ENCODE measurements around the gene ENSA.

GRCh38 chr1:150628766-150629114 is 672 bp downstream of the ENSA start:
- TF ChIP-seq CTCF (IDR thresholded peaks at IDR 0.05), result no peak
- TF ChIP-seq POLR2AphosphoS5 (IDR thresholded peaks at IDR 0.05; ENCODE audit: low read depth, low read length), result no peak

Measured in Panc1 (cell line).